HUES6 (cell line): ENCODE data around the gene CD19.

ENCODE experiments used
- H3K27ac ChIP-seq: 2 replicates; pipeline ENCODE4 v1.7.0; 2013; ENCODE audit warnings: low read depth, mild to moderate bottlenecking, low read length, inconsistent platforms
- H3K27me3 ChIP-seq: 2 replicates; pipeline ENCODE4 v1.6.1; 2013; ENCODE audit warnings: low read length; ENCODE audit not compliant: control insufficient read depth, insufficient read depth
- H3K36me3 ChIP-seq: 2 replicates; pipeline ENCODE4 v1.6.1; 2013; ENCODE audit warnings: low read length; ENCODE audit not compliant: control insufficient read depth, insufficient read depth
- H3K4me1 ChIP-seq: 2 replicates; pipeline ENCODE4 v1.6.1; 2013; ENCODE audit warnings: low read length; ENCODE audit not compliant: control insufficient read depth, insufficient read depth
- H3K4me3 ChIP-seq: 2 replicates; pipeline ENCODE4 v1.5.1; 2013; ENCODE audit warnings: low read depth, low read length
- H3K9ac ChIP-seq: one replicate; pipeline ENCODE4 v1.6.1; 2013; ENCODE audit warnings: mild to moderate bottlenecking, low read length
- H3K9me3 ChIP-seq: 2 replicates; pipeline ENCODE4 v1.6.1; 2013; ENCODE audit warnings: low read depth, low read length; ENCODE audit not compliant: control insufficient read depth, insufficient read depth

The CD19 gene

DNA sequence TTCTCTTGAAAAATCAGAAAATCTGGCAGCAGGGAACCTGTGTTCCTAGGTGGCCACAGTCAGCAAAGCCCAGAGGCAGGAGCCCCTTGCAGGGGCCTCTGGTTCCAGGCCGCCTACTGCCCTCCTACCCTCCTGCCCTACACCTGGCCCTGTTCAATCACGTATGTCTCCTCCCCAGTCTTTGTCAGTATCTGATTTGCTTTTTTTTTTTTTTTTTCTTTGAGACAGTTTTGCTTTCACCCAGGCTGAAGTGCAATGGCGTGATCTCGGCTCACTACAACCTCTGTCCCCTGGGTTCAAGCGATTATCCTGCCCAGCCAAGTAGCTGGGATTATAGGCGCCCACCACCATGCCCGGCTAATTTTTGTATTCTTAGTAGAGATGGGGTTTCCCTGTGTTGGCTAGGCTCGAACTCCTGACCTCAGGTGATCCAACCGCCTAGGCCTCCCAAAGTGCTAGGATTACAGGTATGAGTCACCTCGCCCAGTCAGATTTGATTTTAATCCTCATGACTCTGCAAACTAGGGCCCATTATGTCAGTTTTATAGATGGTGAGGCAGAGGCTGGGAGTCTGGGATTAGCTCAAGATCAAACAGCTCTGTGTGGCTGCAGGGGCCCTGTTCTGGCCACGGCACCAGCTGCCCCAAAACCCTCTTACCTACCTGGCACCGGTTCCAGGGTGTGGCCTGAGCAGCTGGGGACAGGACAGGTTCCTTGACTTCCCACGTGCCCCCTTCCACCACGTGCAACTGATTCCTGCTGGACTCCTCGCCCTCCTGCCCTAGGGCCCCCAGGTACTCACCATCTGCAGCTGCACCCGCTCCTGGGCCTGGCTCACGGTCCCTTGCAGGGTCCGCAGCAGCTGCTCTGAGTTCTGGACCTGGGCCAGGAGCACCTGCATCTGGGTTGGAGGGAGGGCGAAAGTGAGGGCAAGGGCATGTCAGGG lies 21.4 kb upstream of the CD19 start:
- Histone ChIP-seq H3K4me3 (no peak overlapping the region), H3K9me3 (no peaks in the 10 kb centered on the region), H3K36me3 (peaks cover 21% of the 10 kb centered on the region), H3K27ac (no peak overlapping the region), H3K9ac (no peak overlapping the region), H3K27me3 (no peaks in the 10 kb centered on the region), H3K4me1 (no peaks in the 10 kb centered on the region)

DNA sequence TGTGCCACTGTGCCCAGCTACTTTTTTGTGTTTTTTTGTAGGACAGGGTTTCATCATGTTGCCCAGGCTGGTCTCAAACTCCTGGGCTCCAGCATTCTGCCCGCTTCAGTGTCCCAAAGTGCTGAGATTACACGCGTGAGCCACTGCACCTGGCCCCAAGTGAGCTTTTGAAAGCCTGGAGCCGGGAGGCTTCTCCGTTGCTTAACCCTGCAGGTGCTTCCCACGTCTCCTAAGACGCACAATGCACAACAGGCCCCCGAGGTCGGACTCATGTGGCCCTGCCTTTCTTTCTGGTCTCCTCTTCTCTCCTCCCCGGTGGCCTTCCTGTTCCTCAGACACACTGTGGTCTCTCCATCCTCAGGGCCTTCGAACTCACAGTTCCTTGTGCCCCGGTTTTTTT lies 19.2 kb upstream of the CD19 start:
- Histone ChIP-seq H3K9me3 (no peaks in the 10 kb centered on the region), H3K27me3 (no peaks in the 10 kb centered on the region), H3K9ac (no peak overlapping the region), H3K4me1 (no peaks in the 10 kb centered on the region), H3K4me3 (no peak overlapping the region), H3K27ac (no peak overlapping the region), H3K36me3 (peaks cover 29% of the 10 kb centered on the region)

GRCh38 chr16:28913946-28914724 lies 17.6 kb upstream of the CD19 start:
- Histone ChIP-seq H3K27ac (no peak overlapping the region), H3K36me3 (peaks cover 28% of the 10 kb centered on the region), H3K4me3 (no peak overlapping the region), H3K4me1 (no peaks in the 10 kb centered on the region), H3K9ac (no peak overlapping the region), H3K9me3 (no peaks in the 10 kb centered on the region), H3K27me3 (no peaks in the 10 kb centered on the region)

DNA sequence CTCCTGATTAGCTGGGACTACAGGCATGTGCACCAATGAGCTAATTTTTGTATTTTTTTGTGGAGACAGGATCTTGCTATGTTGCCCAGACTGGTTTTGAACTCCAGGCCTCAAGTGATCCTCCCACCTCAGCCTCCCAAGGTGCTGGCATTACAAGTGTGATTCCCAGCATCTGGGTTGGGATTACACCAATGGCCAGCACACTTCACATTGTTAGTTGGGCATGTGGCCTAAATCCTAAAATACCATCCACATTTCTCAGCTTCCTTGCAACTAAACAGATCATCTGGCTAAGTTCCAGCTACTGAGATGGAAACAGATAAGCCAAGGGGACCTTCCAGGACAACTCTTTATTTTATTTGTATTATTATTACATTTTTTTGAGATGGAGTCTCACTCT lies 16.6 kb upstream of the CD19 start:
- Histone ChIP-seq H3K36me3 (peaks cover 34% of the 10 kb centered on the region), H3K9me3 (no peaks in the 10 kb centered on the region), H3K27ac (no peak overlapping the region), H3K27me3 (no peaks in the 10 kb centered on the region), H3K4me3 (no peak overlapping the region), H3K4me1 (no peaks in the 10 kb centered on the region), H3K9ac (no peak overlapping the region)

- H3K36me3 ChIP-seq: peaks cover 28% of the 10 kb centered on the region
- no peak overlapping the region for H3K4me3 ChIP-seq
- H3K27me3 ChIP-seq: no peaks in the 10 kb centered on the region
- H3K9ac ChIP-seq: no peak overlapping the region
- H3K4me1 ChIP-seq: no peaks in the 10 kb centered on the region
- no peaks in the 10 kb centered on the region for H3K9me3 ChIP-seq
- H3K27ac ChIP-seq: no peak overlapping the region
Measured at GRCh38 chr16:28917095-28917494, 14.7 kb upstream of the CD19 start.

DNA sequence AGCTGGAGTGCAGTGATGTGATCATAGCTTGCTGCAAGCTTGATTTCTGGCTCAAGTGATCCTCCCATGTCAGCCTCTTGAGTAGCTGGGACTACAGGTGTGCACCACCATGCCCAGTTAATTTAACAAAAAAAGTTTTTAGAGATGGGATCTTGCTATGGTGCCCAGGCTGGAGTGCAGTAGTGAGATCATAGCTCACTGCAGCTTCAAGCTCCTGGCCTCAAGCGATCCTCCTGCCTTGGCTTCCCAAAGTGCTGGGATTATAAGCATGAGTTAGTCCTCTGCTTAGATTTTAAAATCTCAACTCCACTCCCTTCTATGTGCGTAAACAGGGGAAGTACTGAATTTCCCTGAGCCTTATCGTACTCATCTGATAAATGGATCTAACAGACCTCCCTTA lies 13.1 kb upstream of the CD19 start:
- Histone ChIP-seq H3K36me3 (peaks cover 28% of the 10 kb centered on the region), H3K4me1 (peaks cover 2% of the 10 kb centered on the region; the same call in 1 of the 2 replicates), H3K9ac (no peak overlapping the region), H3K4me3 (no peak overlapping the region), H3K27me3 (no peaks in the 10 kb centered on the region), H3K27ac (no peak overlapping the region), H3K9me3 (no peaks in the 10 kb centered on the region)

- Histone ChIP-seq H3K9me3 (no peaks in the 10 kb centered on the region), H3K4me3 (no peak overlapping the region), H3K27me3 (no peaks in the 10 kb centered on the region), H3K9ac (no peak overlapping the region), H3K4me1 (peaks cover 3% of the 10 kb centered on the region; the same call in 1 of the 2 replicates), H3K36me3 (peaks cover 11% of the 10 kb centered on the region), H3K27ac (no peak overlapping the region)
Measured at GRCh38 chr16:28923231-28923587, 8.6 kb upstream of the CD19 start.

GRCh38 chr16:28923652-28924398 lies 7.9 kb upstream of the CD19 start:
- no peaks in the 10 kb centered on the region for H3K9me3 ChIP-seq
- H3K27ac ChIP-seq: no peak overlapping the region
- H3K36me3 ChIP-seq: peaks cover 9% of the 10 kb centered on the region
- peak overlapping the region; percentile 72 for H3K9ac ChIP-seq
- H3K27me3 ChIP-seq: no peaks in the 10 kb centered on the region
- peak overlapping the region; percentile 69 for H3K4me3 ChIP-seq
- peaks cover 3% of the 10 kb centered on the region; the same call in 1 of the 2 replicates for H3K4me1 ChIP-seq

DNA sequence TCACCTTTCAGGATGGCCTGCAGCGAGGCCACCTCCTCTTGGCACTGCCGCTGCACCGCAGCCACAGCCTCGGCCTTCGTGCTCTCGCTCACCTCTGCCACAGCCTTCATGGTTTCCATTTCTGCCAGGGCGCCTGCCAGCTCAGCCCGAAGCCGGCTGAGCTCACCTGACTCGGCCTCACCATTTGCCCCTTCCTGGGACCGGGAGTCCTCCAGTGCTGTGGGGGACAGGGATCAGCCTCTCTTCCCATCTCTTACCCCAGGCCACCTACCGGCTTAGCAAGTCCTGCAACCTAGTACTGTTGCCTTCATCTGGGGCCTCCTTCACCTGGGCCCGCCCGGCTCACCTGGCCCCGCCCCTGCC lies 7.4 kb upstream of the CD19 start:
- peak overlapping the region; percentile 72 for H3K9ac ChIP-seq
- H3K9me3 ChIP-seq: no peaks in the 10 kb centered on the region
- H3K27ac ChIP-seq: no peak overlapping the region
- peaks cover 3% of the 10 kb centered on the region; the same call in 1 of the 2 replicates for H3K4me1 ChIP-seq
- no peaks in the 10 kb centered on the region for H3K27me3 ChIP-seq
- peaks cover 3% of the 10 kb centered on the region; the same call in 1 of the 2 replicates for H3K36me3 ChIP-seq
- peak overlapping the region; percentile 69 for H3K4me3 ChIP-seq

DNA sequence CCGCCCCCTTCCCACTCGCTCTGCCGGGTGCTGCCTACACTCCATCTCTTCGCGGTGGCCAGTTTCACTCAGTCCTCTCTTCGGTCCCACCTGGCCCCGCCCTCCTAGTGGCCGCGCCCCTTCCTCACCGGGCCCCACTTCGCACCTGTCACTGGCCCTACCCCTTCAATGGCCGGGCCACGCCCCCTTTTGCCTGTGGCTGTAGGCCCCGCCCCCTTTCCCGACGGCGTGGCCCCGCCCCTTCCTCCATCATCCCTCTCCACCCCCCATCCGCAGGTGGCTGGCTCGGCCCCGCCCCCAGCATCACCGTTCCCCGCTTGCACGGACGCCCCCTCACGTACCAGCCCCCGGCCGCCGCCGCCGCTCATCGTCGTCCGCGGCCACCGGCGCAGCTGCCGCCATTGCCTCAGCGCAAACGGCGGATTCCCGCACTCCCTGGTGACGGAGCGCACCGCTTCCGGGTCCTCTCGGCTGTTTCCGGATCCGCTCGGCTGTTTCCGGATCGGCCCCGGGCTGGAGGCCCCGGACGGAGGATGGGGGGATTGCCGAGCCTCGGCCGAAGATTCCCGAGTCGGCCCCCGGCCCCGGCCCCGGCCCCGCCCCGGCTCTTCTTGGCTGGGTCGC lies 6.9 kb upstream of the CD19 start, which contains the start of gene RABEP2:
TSS of gene RABEP2 (minus strand) at position 477 of the 624 bp plus-strand sequence. CDS start at position 402, 75 bp downstream.
- Histone ChIP-seq H3K9me3 (no peaks in the 10 kb centered on the region), H3K36me3 (no peaks in the 10 kb centered on the region; the same call in 1 of the 2 replicates), H3K4me1 (peaks cover 3% of the 10 kb centered on the region; the same call in 1 of the 2 replicates), H3K9ac (peak within 1 kb of the TSS; percentile 93), H3K27ac (peak within 1 kb of the TSS; percentile 95), H3K4me3 (peak within 1 kb of the TSS; percentile 69), H3K27me3 (no peaks in the 10 kb centered on the region)
